Omental fat pad (tissue), 4 donors: ENCODE measurements around the gene RHOG. TPM values are rescaled to one million over a fixed set of nuclear protein-coding genes. Genes with fewer than 3 reads are reported as not detected.

ENCODE experiments used
- ATAC-seq: fragments of 150-250 bp; one replicate; pipeline ENCODE4 v1.9.1; 2016; ENCODE audit warnings: mild to moderate bottlenecking, moderate library complexity; ENCODE audit not compliant: low FRiP score
- DNase-seq: peaks from one replicate; pipeline ENCODE4 v3.0.0-alpha.2; 2019; ENCODE audit warnings: low spot score
- total RNA-seq, 4 donors: library from RNA; depleted of rRNA; stranded (reverse); fragments of >200 nt; gene quantifications; one replicate each; pipeline ENCODE4 v1.1.0, GENCODE V29; 2016
- TF ChIP-seq, protein P1 (sequence below), 3 donors: fragments of 450-650 bp; IDR thresholded peaks; one replicate each; pipeline ENCODE4 v1.5.1; 2016 to 2017; ENCODE audit warnings: antibody characterized with exemption in 3 of 3, mild to moderate bottlenecking in 3 of 3, moderate library complexity in 2 of 3

The RHOG gene
- total RNA-seq, 4 donors from 2014 or later: 53.2 to 90.3 (median 67.8) TPM

DNA sequence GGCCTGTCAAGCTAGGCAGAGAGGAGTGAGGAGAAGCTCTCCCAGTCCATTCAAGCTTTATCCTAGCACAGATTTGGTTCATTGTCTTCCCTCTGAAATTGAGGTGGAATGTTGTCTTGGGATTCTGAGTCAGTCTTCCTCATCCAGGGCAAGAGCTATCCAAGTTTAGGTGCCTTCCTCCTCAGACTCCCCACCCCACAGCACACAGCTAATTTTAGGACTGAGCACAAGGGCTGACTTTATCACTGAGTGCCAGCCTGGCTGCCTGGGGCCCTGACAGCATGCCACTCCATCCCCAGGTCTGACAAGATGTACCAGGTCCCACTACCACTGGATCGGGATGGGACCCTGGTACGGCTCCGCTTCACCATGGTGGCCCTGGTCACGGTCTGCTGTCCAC, 29.8 kb downstream of the RHOG start:
- no peak for DNase-seq

DNA sequence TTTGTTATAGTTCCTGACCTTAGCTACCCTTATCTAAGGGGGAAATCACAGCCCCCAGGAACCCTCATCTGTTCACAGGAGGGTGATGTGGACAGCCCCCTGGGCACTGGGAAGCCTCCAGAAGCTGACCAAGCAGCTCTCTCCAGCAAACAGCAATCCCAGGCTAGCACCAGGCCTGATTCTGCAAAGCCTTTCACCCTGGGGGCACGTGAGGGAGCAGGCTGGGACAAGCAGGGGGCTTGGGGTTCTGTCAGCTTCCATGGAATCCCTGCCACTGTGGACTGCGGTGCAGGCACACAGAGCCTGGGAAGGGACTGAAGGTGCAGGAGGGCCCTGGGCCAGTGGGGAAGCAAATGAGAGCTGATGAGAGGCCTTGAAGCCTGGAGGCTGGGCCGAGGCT, 30.3 kb downstream of the RHOG start:
- TF ChIP-seq, protein P1, sequence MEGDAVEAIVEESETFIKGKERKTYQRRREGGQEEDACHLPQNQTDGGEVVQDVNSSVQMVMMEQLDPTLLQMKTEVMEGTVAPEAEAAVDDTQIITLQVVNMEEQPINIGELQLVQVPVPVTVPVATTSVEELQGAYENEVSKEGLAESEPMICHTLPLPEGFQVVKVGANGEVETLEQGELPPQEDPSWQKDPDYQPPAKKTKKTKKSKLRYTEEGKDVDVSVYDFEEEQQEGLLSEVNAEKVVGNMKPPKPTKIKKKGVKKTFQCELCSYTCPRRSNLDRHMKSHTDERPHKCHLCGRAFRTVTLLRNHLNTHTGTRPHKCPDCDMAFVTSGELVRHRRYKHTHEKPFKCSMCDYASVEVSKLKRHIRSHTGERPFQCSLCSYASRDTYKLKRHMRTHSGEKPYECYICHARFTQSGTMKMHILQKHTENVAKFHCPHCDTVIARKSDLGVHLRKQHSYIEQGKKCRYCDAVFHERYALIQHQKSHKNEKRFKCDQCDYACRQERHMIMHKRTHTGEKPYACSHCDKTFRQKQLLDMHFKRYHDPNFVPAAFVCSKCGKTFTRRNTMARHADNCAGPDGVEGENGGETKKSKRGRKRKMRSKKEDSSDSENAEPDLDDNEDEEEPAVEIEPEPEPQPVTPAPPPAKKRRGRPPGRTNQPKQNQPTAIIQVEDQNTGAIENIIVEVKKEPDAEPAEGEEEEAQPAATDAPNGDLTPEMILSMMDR (IDR thresholded peaks at IDR 0.05): no peak
- ATAC-seq (no peak), DNase-seq (no peak)

More for the DNA sequence above, 29.8 kb downstream of the RHOG start:
- TF ChIP-seq, protein P1 (IDR thresholded peaks at IDR 0.05): no peak
- no peak for ATAC-seq

DNA sequence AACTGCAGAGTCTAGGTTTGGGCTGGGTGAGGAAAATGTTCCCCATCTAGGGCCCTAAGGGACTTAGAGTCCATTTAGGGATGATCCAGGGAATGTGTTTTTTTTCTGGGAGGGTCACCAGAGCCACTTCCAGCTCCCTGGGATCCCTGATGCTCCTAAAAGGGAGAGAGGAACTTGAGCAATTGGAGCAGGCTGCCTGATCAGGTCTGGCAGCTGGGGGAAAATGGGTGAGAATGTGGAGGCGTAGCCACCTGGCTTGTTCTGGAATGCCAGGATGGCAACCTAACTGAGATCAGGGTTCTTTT, 31.2 kb downstream of the RHOG start:
- DNase-seq (no peak), ATAC-seq (no peak)
- TF ChIP-seq, protein P1 (IDR thresholded peaks at IDR 0.05): no peak

DNA sequence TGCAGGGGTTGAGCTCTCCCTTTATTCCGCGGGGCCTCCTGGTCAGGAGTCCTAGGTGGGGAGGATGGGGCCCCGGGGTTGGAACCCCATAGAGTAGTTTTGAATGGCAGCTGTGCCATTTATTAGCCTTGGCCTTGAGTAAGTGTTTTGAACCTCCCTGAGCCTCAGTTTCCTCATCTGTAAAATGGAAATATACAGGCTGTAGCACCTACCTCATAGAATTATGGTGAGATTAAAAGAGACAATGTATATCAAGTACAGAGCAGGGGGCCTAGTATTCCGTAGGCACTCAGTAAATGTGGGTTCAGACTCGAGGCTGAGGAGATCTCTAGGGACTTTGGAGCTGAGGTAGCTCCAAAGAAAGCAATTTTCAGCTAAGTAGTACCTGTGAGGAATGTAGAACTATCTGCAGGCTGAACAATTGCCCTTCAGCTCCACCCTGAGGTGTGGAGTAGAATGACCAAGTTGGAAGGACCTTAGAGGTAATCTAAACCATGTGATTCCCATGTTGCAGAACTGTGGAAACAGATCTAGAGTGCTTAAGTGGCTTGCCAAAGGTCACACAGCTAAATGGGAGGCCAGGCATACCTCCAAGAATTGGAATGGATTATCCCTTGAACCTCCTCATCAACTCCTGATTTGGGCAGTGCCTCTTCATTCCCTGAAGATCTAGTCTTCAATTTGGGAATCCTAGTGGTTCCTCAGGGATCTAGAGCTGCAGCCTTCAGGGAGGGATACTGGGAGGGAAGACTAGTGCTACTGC, 31.7 kb downstream of the RHOG start:
- TF ChIP-seq, protein P1 (IDR thresholded peaks at IDR 0.05): no peak
- ATAC-seq: peak; percentile 55
- no peak for DNase-seq

DNA sequence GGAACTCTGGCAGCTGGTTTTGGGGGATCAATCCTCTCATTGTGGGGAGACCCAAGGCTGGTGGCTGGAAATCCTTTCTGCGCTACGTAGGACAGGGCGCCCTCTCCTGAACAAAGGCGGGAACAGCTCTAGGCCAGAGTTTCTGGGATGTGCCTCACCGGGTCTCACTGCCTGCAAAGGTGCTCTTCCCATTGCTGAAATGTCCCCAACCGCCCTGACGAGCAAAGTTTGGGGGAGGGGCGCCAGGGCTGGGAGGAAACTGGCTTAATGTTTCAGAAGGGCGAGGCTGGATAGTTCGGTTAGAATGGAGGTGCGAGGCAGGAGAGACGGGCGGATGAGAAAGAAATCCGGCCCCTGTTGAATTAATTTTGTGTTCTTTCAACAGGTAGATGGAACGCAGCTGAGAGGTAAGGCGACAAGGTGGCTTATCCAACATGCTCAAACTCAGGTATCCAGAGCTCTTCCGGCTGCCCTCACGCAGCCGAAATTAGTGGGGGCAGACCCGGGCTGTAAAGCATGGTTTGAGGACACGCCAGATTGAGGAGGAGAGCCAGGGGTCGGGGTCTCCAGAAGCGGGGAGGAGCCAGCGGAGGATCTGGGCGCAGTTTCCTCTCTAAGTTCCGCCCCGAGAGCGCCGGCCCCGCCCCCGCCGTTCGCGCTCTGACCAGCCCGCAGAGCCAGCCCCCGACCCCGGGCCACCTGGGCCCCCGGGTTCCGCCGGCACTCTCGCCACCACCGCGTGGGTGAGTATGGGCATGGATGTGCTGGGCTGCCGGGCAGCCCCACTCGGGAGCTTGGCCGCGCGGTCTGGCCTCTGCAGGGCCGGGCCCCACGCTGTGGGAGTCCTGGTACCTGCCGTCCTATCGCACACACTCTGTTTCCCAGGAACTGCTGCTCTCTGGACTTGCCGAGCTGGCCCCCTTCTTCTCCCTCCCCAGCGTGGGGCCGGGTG, 32.6 kb downstream of the RHOG start, which contains the start of gene PGAP2:
TSS of gene PGAP2 (plus strand) at position 652 of the 952 bp plus-strand sequence. CDS start 2,700 bp downstream, outside the sequence.
- ATAC-seq (peak; percentile 75), DNase-seq (peak; percentile 35)

DNA sequence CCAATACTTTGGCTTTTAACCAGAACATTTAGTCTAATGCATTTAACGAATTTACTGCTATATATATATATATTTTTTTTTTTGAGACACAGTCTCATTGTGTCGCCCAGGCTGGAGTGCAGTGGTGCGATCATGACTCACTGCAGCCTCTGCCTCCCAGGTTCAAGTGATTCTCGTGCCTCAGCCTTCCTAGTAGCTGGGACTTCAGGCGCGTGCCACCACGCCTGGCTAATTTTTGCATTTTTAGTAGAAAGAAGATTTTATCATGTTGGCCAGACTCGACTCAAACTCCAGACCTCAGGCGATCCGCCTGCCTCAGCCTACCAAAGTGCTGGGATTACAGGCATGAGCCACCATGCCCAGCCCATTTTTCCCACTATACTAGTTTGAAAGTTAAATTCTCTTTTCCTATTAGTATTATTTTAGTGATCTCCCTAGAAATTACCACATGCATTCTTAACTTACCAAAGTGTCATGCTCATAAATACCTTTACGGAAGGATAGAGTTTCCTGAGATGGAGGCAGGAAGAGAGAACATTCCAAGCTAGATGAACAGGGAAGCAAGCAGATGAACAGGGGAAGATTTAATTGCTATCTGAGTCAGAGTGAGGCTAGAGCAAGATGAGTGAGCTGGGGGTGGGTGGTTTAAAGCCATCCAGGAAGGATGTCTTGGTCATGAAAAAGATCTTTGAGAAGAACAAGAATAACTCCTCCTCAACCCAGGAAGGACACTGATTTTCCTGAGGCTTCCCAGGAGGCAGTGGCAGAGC, 36.8 kb downstream of the RHOG start:
- TF ChIP-seq, protein P1 (IDR thresholded peaks at IDR 0.05): no peak
- DNase-seq (no peak), ATAC-seq (no peak)

More for the DNA sequence above, 32.6 kb downstream of the RHOG start, which contains the start of gene PGAP2:
- TF ChIP-seq, protein P1 (IDR thresholded peaks at IDR 0.05): peak in 1 of 3 donors; percentile 5
